HG03103 (cell line): ENCODE measurements around the gene TRAM2.
A peak's percentile ranks its signal among the peaks of the same experiment; 100 is the strongest.

Experiments used
- ATAC-seq: cut with Tn5 transposase; IDR thresholded peaks from one replicate; pipeline ENCODE4 v1.9.1; 2021; ENCODE audit warnings: low read depth; ENCODE audit not compliant: unreplicated experiment

The TRAM2 gene

GRCh38 chr6:52513464-52513863, 63.4 kb downstream of the TRAM2 start:
- no peak for ATAC-seq

GRCh38 chr6:52512199-52512598, 64.7 kb downstream of the TRAM2 start:
- no peak for ATAC-seq

- no peak for ATAC-seq
Measured at GRCh38 chr6:52511572-52512151, 65.2 kb downstream of the TRAM2 start.

GRCh38 chr6:52511163-52511562, 65.7 kb downstream of the TRAM2 start:
- ATAC-seq: no peak

- ATAC-seq: no peak
Measured at GRCh38 chr6:52510213-52510562, 66.7 kb downstream of the TRAM2 start.

GRCh38 chr6:52509281-52510212, 67.3 kb downstream of the TRAM2 start:
- no peak for ATAC-seq

- no peak for ATAC-seq
Measured at GRCh38 chr6:52508261-52508739, 68.6 kb downstream of the TRAM2 start.

- no peak for ATAC-seq
Measured at GRCh38 chr6:52507557-52508260, 69.2 kb downstream of the TRAM2 start.

GRCh38 chr6:52506476-52506875, 70.4 kb downstream of the TRAM2 start:
- ATAC-seq: no peak

GRCh38 chr6:52505726-52506409, 71.0 kb downstream of the TRAM2 start:
- ATAC-seq: no peak

- no peak for ATAC-seq
Measured at GRCh38 chr6:52504782-52505136, 72.1 kb downstream of the TRAM2 start.

GRCh38 chr6:52503851-52504781, 72.7 kb downstream of the TRAM2 start:
- ATAC-seq: no peak

- ATAC-seq: no peak
Measured at GRCh38 chr6:52503323-52503747, 73.5 kb downstream of the TRAM2 start.

GRCh38 chr6:52502306-52503029, 74.4 kb downstream of the TRAM2 start:
- ATAC-seq: no peak

- no peak for ATAC-seq
Measured at GRCh38 chr6:52500238-52501129, 76.4 kb downstream of the TRAM2 start.

- no peak for ATAC-seq
Measured at GRCh38 chr6:52499681-52500236, 77.1 kb downstream of the TRAM2 start.

- ATAC-seq: no peak
Measured at GRCh38 chr6:52499026-52499425, 77.8 kb downstream of the TRAM2 start.

GRCh38 chr6:52498538-52499017, 78.3 kb downstream of the TRAM2 start:
- peak; percentile 33 for ATAC-seq
